SK-N-SH treated with all-trans-retinoic acid at 6 μM for 48 hours (cell line): ENCODE results near the gene LHX5.

Source experiments
- ATAC-seq: fragments of 200-7000 bp; cut with Tn5 transposase; 3 replicates; pipeline ENCODE4 v1.9.1; 2020; ENCODE audit warnings: mild to moderate bottlenecking, moderate library complexity
- ARNTL ChIP-seq: fragments of 450-650 bp; formaldehyde crosslinking; IDR thresholded peaks from 2 replicates; pipeline ENCODE4 v1.5.0; 2020; ENCODE audit warnings: low read depth, mild to moderate bottlenecking, moderate library complexity, borderline replicate concordance
- BACH2 ChIP-seq: fragments of 250-450 bp; sonication (Bioruptor Pico); IDR thresholded peaks from 2 replicates; pipeline ENCODE4 v1.9.0; 2021; ENCODE audit warnings: mild to moderate bottlenecking, borderline replicate concordance
- CREB5 ChIP-seq: fragments of 250-450 bp; sonication (Bioruptor Pico); IDR thresholded peaks from 2 replicates; pipeline ENCODE4 v1.5.1; 2020; ENCODE audit warnings: low read depth, mild to moderate bottlenecking, moderate library complexity
- CSDC2 ChIP-seq: fragments of 250-450 bp; sonication (Bioruptor Pico); IDR thresholded peaks from 2 replicates; pipeline ENCODE4 v1.5.0; 2020; ENCODE audit warnings: mild to moderate bottlenecking, moderate library complexity
- ESRRG ChIP-seq: fragments of 250-450 bp; sonication (Bioruptor Pico); IDR thresholded peaks from 2 replicates; pipeline ENCODE4 v1.6.1; 2021; ENCODE audit warnings: mild to moderate bottlenecking
- GLIS3 ChIP-seq: fragments of 250-450 bp; sonication (Bioruptor Pico); IDR thresholded peaks from 2 replicates; pipeline ENCODE4 v1.5.0; 2020; ENCODE audit warnings: mild to moderate bottlenecking, moderate library complexity
- ISL1 ChIP-seq: fragments of 250-450 bp; sonication (Bioruptor Pico); IDR thresholded peaks from 2 replicates; pipeline ENCODE4 v2.1.2; 2022; ENCODE audit warnings: mild to moderate bottlenecking, moderate library complexity
- OSR1 ChIP-seq: fragments of 250-450 bp; sonication (Bioruptor Pico); IDR thresholded peaks from 2 replicates; pipeline ENCODE4 v1.8.0; 2022; ENCODE audit warnings: moderate library complexity, mild to moderate bottlenecking, inconsistent platforms
- PATZ1 ChIP-seq: fragments of 250-450 bp; sonication (Bioruptor Pico); IDR thresholded peaks from 2 replicates; pipeline ENCODE4 v1.8.0; 2020; ENCODE audit warnings: mild to moderate bottlenecking, moderate library complexity, borderline replicate concordance
- PPARA ChIP-seq: fragments of 250-450 bp; sonication (Bioruptor Pico); IDR thresholded peaks from 2 replicates; pipeline ENCODE4 v1.5.0; 2020; ENCODE audit warnings: mild to moderate bottlenecking, borderline replicate concordance
- RARB ChIP-seq: fragments of 250-450 bp; sonication (Bioruptor Pico); IDR thresholded peaks from 2 replicates; pipeline ENCODE4 v1.8.0; 2021; ENCODE audit warnings: mild to moderate bottlenecking, moderate library complexity
- SNAI2 ChIP-seq: fragments of 250-450 bp; sonication (Bioruptor Pico); IDR thresholded peaks from 2 replicates; pipeline ENCODE4 v1.5.0; 2020; ENCODE audit warnings: mild to moderate bottlenecking, moderate library complexity
- TCF4 ChIP-seq: fragments of 250-450 bp; sonication (Bioruptor Pico); IDR thresholded peaks from 2 replicates; pipeline ENCODE4 v1.8.0; 2021; ENCODE audit warnings: mild to moderate bottlenecking, moderate library complexity, borderline replicate concordance
- TOX ChIP-seq: fragments of 250-450 bp; sonication (Bioruptor Pico); IDR thresholded peaks from 2 replicates; pipeline ENCODE4 v1.8.0; 2021; ENCODE audit warnings: mild to moderate bottlenecking, moderate library complexity, borderline replicate concordance
- ZC3H10 ChIP-seq: fragments of 250-450 bp; sonication (Bioruptor Pico); IDR thresholded peaks from 2 replicates; pipeline ENCODE4 v1.5.1; 2021; ENCODE audit warnings: mild to moderate bottlenecking, moderate library complexity
- ZFP30 ChIP-seq: fragments of 450-650 bp; formaldehyde crosslinking; IDR thresholded peaks from 2 replicates; pipeline ENCODE4 v1.5.0; 2022; ENCODE audit warnings: mild to moderate bottlenecking, moderate library complexity
- ZNF70 ChIP-seq: fragments of 450-650 bp; formaldehyde crosslinking; IDR thresholded peaks from 2 replicates; pipeline ENCODE4 v1.5.0; 2020; ENCODE audit warnings: mild to moderate bottlenecking, moderate library complexity
- ZNF8 ChIP-seq: fragments of 450-650 bp; formaldehyde crosslinking; IDR thresholded peaks from 2 replicates; pipeline ENCODE4 v1.5.0; 2020; ENCODE audit warnings: mild to moderate bottlenecking, moderate library complexity
- TF ChIP-seq, protein P1 (sequence below): fragments of 250-450 bp; sonication (Bioruptor Pico); IDR thresholded peaks from 2 replicates; pipeline ENCODE4 v1.8.0; 2021; ENCODE audit warnings: low read depth, mild to moderate bottlenecking, moderate library complexity, borderline replicate concordance
- TF ChIP-seq, protein P2 (sequence below): fragments of 250-450 bp; sonication (Bioruptor Pico); IDR thresholded peaks from 2 replicates; pipeline ENCODE4 v1.5.0; 2020; ENCODE audit warnings: mild to moderate bottlenecking, moderate library complexity

LHX5 gene

DNA sequence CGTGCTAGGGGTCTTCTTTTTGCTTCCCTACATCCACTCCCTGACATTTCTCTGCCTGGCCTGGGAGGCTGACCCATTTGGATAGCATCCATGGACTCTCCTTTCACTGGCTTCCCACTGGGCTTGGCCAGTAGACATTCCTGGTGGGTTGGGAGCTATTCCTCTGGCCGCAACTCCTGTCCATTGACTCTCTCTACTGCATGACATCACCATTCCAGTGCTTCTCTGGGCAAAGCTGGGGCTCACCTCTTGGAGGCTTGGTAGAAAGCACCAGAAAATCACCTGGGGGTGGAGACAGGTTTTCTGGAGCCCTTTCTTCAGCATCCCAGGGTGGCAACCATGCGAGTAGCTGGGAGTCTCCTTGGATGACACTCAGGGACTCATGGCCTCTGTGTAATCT is 16.7 kb upstream of the LHX5 start:
- ATAC-seq: no peak

GRCh38 chr12:113486722-113487121 is 15.1 kb upstream of the LHX5 start:
- no peak for ATAC-seq
- TF ChIP-seq ZC3H10 (CRISPR knock-in tag): no peak
- no peak for TF ChIP-seq BACH2 (CRISPR knock-in tag)
- TF ChIP-seq SNAI2: no peak
- TF ChIP-seq ARNTL: no peak
- no peak for TF ChIP-seq GLIS3
- TF ChIP-seq, protein P1, sequence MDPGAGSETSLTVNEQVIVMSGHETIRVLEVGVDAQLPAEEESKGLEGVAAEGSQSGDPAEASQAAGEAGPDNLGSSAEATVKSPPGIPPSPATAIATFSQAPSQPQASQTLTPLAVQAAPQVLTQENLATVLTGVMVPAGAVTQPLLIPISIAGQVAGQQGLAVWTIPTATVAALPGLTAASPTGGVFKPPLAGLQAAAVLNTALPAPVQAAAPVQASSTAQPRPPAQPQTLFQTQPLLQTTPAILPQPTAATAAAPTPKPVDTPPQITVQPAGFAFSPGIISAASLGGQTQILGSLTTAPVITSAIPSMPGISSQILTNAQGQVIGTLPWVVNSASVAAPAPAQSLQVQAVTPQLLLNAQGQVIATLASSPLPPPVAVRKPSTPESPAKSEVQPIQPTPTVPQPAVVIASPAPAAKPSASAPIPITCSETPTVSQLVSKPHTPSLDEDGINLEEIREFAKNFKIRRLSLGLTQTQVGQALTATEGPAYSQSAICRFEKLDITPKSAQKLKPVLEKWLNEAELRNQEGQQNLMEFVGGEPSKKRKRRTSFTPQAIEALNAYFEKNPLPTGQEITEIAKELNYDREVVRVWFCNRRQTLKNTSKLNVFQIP (CRISPR knock-in tag): no peak
- TF ChIP-seq ISL1 (CRISPR knock-in tag): no peak
- TF ChIP-seq CSDC2: no peak

More for the DNA sequence above, 16.7 kb upstream of the LHX5 start:
- TF ChIP-seq, protein P1 (CRISPR knock-in tag): no peak
- no peak for TF ChIP-seq TOX (CRISPR knock-in tag)
- no peak for TF ChIP-seq CSDC2
- no peak for TF ChIP-seq ZNF8 (CRISPR knock-in tag)
- TF ChIP-seq TCF4 (CRISPR knock-in tag): no peak
- TF ChIP-seq OSR1 (CRISPR knock-in tag): no peak
- TF ChIP-seq CREB5 (CRISPR knock-in tag): no peak
- no peak for TF ChIP-seq GLIS3
- no peak for TF ChIP-seq ZNF70
- no peak for TF ChIP-seq BACH2 (CRISPR knock-in tag)
- TF ChIP-seq RARB: no peak
- no peak for TF ChIP-seq PPARA (CRISPR knock-in tag)
- TF ChIP-seq, protein P2, sequence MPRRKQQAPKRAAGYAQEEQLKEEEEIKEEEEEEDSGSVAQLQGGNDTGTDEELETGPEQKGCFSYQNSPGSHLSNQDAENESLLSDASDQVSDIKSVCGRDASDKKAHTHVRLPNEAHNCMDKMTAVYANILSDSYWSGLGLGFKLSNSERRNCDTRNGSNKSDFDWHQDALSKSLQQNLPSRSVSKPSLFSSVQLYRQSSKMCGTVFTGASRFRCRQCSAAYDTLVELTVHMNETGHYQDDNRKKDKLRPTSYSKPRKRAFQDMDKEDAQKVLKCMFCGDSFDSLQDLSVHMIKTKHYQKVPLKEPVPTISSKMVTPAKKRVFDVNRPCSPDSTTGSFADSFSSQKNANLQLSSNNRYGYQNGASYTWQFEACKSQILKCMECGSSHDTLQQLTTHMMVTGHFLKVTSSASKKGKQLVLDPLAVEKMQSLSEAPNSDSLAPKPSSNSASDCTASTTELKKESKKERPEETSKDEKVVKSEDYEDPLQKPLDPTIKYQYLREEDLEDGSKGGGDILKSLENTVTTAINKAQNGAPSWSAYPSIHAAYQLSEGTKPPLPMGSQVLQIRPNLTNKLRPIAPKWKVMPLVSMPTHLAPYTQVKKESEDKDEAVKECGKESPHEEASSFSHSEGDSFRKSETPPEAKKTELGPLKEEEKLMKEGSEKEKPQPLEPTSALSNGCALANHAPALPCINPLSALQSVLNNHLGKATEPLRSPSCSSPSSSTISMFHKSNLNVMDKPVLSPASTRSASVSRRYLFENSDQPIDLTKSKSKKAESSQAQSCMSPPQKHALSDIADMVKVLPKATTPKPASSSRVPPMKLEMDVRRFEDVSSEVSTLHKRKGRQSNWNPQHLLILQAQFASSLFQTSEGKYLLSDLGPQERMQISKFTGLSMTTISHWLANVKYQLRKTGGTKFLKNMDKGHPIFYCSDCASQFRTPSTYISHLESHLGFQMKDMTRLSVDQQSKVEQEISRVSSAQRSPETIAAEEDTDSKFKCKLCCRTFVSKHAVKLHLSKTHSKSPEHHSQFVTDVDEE (CRISPR knock-in tag): no peak
- no peak for TF ChIP-seq SNAI2
- no peak for TF ChIP-seq ISL1 (CRISPR knock-in tag)

DNA sequence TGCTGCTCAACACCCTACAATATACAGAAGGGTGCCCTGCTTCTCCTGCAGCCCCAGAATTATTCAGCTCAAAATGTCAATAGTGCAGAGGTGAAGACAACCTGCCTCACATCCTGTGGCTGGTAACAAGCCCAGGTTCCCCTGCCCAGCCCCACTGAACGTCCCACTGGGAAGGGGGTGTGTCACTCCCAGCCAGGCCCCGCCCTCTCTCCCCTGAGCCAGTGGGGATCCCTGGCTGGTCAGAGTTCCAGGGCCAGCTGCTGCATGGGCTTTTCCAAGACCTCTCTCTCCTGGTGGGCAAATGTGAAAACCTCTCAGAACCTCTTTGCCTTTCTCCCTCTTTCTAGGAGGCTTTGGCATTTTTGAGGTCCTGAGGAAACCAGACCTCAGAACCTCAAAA is 13.7 kb upstream of the LHX5 start:
- no peak for TF ChIP-seq ZC3H10 (CRISPR knock-in tag)
- no peak for TF ChIP-seq TOX (CRISPR knock-in tag)
- no peak for TF ChIP-seq ZNF8 (CRISPR knock-in tag)
- no peak for TF ChIP-seq PPARA (CRISPR knock-in tag)
- TF ChIP-seq, protein P2 (CRISPR knock-in tag): no peak
- TF ChIP-seq ESRRG (CRISPR knock-in tag): no peak
- no peak for TF ChIP-seq GLIS3
- TF ChIP-seq ZFP30 (CRISPR knock-in tag): no peak
- no peak for TF ChIP-seq CSDC2
- TF ChIP-seq TCF4 (CRISPR knock-in tag): no peak
- no peak for TF ChIP-seq OSR1 (CRISPR knock-in tag)
- TF ChIP-seq SNAI2: no peak
- no peak for TF ChIP-seq PATZ1
- no peak for TF ChIP-seq ARNTL
- no peak for TF ChIP-seq BACH2 (CRISPR knock-in tag)
- no peak for ATAC-seq
